K562 (cell line): ENCODE results near the gene TRANK1. TPM values are rescaled to one million over a fixed set of nuclear protein-coding genes. Genes with fewer than 3 reads are reported as not detected.

Experiments
- ATAC-seq: fragments of 200-7000 bp; cut with Tn5 transposase; 3 replicates; pipeline ENCODE4 v1.9.1; 2020; ENCODE audit warnings: moderate library complexity
- BruUV-seq: library from RNA; stranded (reverse); fragments of 400-500 nt; replicated peaks from 2 replicates; lab custom pipeline; 2021; lab: Mats Ljungman, UMichigan
- CTCF ChIA-PET: fragments of 300-600 bp; formaldehyde crosslinking; extraction: SDS; loops from one replicate; lab custom pipeline; 2021; ENCODE audit warnings: low intra/inter-chr PET ratio; lab: Yijun Ruan, JAX
- POLR2A ChIA-PET: fragments of 300-600, 350-650 bp; sonication (Branson Sonifier 250); formaldehyde crosslinking; extraction: SDS; loops from one replicate; lab custom pipeline; 2021; ENCODE audit warnings: antibody characterized with exemption, inconsistent platforms; lab: Yijun Ruan, JAX
- DNase-seq, 4 experiments: peaks; one replicate each; pipeline versions ENCODE4 v3.0.0 to v3.0.0-alpha.2; 2011 to 2018; ENCODE audit warnings: low spot score in 3 of 4, mixed read lengths in 3 of 4; ENCODE audit errors: extremely low read depth in 1 of 4
- FAIRE-seq: peaks from 2 replicates; lab custom pipeline; 2011; peaks lifted over from hg19 to GRCh38; lab: Jason Lieb, UNC
- H2AFZ ChIP-seq: 2 replicates; pipeline ENCODE4 v1.6.0; 2011; ENCODE audit warnings: low read depth, low read length, control low read depth, inconsistent platforms
- H3K27ac ChIP-seq: fragments of 200-600 bp; 3 replicates; pipeline ENCODE4 v1.8.0; 2011; ENCODE audit warnings: low read depth, mild to moderate bottlenecking, control low read depth, inconsistent platforms, low read length, moderate library complexity, mixed read lengths; ENCODE audit errors: extremely low read depth
- H3K27me3 ChIP-seq, 2 experiments: fragments of 300-600 bp in 1 of 2; 2 replicates in 1 of 2; 3 replicates in 1 of 2; pipeline versions ENCODE4 v1.6.0 to v1.8.0; 2011; ENCODE audit warnings: inconsistent platforms in 2 of 2, low read length in 2 of 2, mild to moderate bottlenecking in 1 of 2, mixed read lengths in 1 of 2, moderate library complexity in 1 of 2; ENCODE audit not compliant: control insufficient read depth in 2 of 2, insufficient read depth in 2 of 2
- H3K36me3 ChIP-seq: fragments of 300-600 bp; 3 replicates; pipeline ENCODE4 v1.8.0; 2011; ENCODE audit warnings: mild to moderate bottlenecking, low read length, inconsistent platforms; ENCODE audit not compliant: control insufficient read depth, insufficient read depth
- H3K4me1 ChIP-seq, 2 experiments: fragments of 200-600 bp in 1 of 2; replicated peaks in 1 of 2; 2 replicates in 1 of 2; 3 replicates in 1 of 2; pipeline versions ENCODE4 v1.5.1 to v1.8.0; 2011; ENCODE audit warnings: inconsistent platforms in 2 of 2, low read length in 2 of 2, mild to moderate bottlenecking in 1 of 2, mixed read lengths in 1 of 2, moderate library complexity in 1 of 2; ENCODE audit not compliant: control insufficient read depth in 2 of 2, insufficient read depth in 2 of 2
- H3K4me2 ChIP-seq: 2 replicates; pipeline ENCODE4 v1.6.1; 2011; ENCODE audit warnings: low read length, control low read depth, inconsistent platforms, mixed read lengths; ENCODE audit not compliant: insufficient read depth
- H3K4me3 ChIP-seq: fragments of 200-600 bp; sonication (generic), shearing (Covaris generic); 2 replicates; pipeline ENCODE4 v1.5.1; 2016; ENCODE audit warnings: control low read depth, inconsistent platforms
- H3K79me2 ChIP-seq: fragments of 200-600 bp; 3 replicates; pipeline ENCODE4 v1.8.0; 2011; ENCODE audit warnings: low read length, inconsistent platforms; ENCODE audit not compliant: control insufficient read depth, insufficient read depth
- H3K9ac ChIP-seq, 2 experiments: 2 replicates each; pipeline versions ENCODE4 v1.6.0 to v1.6.1; 2011; ENCODE audit warnings: low read depth in 2 of 2, low read length in 2 of 2, control low read depth in 1 of 2, inconsistent platforms in 1 of 2, mild to moderate bottlenecking in 1 of 2, mixed read lengths in 1 of 2; ENCODE audit not compliant: insufficient read depth in 1 of 2
- H3K9me1 ChIP-seq: one replicate; pipeline ENCODE4 v1.6.0; 2011; ENCODE audit warnings: inconsistent platforms, mild to moderate bottlenecking, low read length, moderate library complexity; ENCODE audit not compliant: control insufficient read depth, insufficient read depth
- H3K9me3 ChIP-seq: replicated peaks from 2 replicates; pipeline ENCODE4 v1.5.1; 2011; ENCODE audit warnings: low read depth, low read length, inconsistent platforms; ENCODE audit not compliant: control insufficient read depth, insufficient read depth
- H4K20me1 ChIP-seq: replicated peaks from 2 replicates; pipeline ENCODE4 v1.6.1; 2011; ENCODE audit warnings: low read length, inconsistent platforms, mixed read lengths; ENCODE audit not compliant: control insufficient read depth, insufficient read depth
- CBX1 ChIP-seq: sonication (generic); IDR thresholded peaks from 2 replicates; pipeline ENCODE4 v1.6.1; 2016; ENCODE audit warnings: antibody characterized with exemption, low read depth, mild to moderate bottlenecking
- CBX5 ChIP-seq: IDR thresholded peaks from 2 replicates; pipeline ENCODE4 v1.6.1; 2014; ENCODE audit warnings: low read depth, borderline replicate concordance
- CHD2 ChIP-seq: IDR thresholded peaks from 2 replicates; pipeline ENCODE4 v1.6.1; 2011; ENCODE audit warnings: low read depth, low read length
- FOXP4 ChIP-seq: sonication (generic); formaldehyde crosslinking; IDR thresholded peaks from 2 replicates; pipeline ENCODE4 v1.8.0; 2022; ENCODE audit warnings: mild to moderate bottlenecking, missing genetic modification reagents, borderline replicate concordance
- GTF2F1 ChIP-seq: IDR thresholded peaks from 2 replicates; pipeline ENCODE4 v1.6.1; 2011; ENCODE audit warnings: low read depth, low read length, improper control_type of control experiment
- MNT ChIP-seq, 2 experiments: fragments of 450-650 bp; conservative IDR thresholded peaks; 2 replicates each; pipeline ENCODE4 v1.6.1; 2017; ENCODE audit warnings: mild to moderate bottlenecking in 2 of 2, moderate library complexity in 2 of 2
- NUFIP1 ChIP-seq: fragments of 450-650 bp; IDR thresholded peaks from 2 replicates; pipeline ENCODE4 v1.6.1; 2018; ENCODE audit not compliant: partially characterized antibody
- PKNOX1 ChIP-seq: fragments of 450-650 bp; IDR thresholded peaks from 2 replicates; pipeline ENCODE4 v1.6.1; 2016
- POLR2A ChIP-seq: fragments of 450-650 bp; conservative IDR thresholded peaks from 2 replicates; pipeline ENCODE4 v1.6.1; 2016
- RNF2 ChIP-seq: sonication (generic); IDR thresholded peaks from 2 replicates; pipeline ENCODE4 v1.6.1; 2016
- RREB1 ChIP-seq: fragments of 250-450 bp; sonication (Bioruptor Pico); IDR thresholded peaks from 2 replicates; pipeline ENCODE4 v1.4.0; 2020
- ZNF778 ChIP-seq: fragments of 450-650 bp; formaldehyde crosslinking; IDR thresholded peaks from 2 replicates; pipeline ENCODE4 v1.4.0; 2020; ENCODE audit warnings: mild to moderate bottlenecking, moderate library complexity
- WGBS: fragments of 100-300 bp; shearing (Covaris generic); methylation state at CpG from one replicate; pipeline ENCODE4 v1.1.6; 2016; ENCODE audit warnings: low coverage, mixed read lengths; ENCODE audit not compliant: insufficient coverage; ENCODE audit errors: missing lambda C conversion rate; 5-methylcytosine and 5-hydroxymethylcytosine counted together
- in situ Hi-C: fragments of 300-500 bp; cut with MboI; formaldehyde crosslinking; loops from 4 replicates; pipeline ENCODE4 v1.15.0; 2018; ENCODE audit warnings: inconsistent platforms, mixed read lengths
- intact Hi-C: fragments of 100-400 bp; cut with micrococcal nuclease; formaldehyde crosslinking; loops from 2 replicates; pipeline ENCODE4 v1.14.2; 2022
- polyA plus RNA-seq, 8 experiments: library from polyadenylated mRNA; depleted of rRNA in 4 of 8; stranded (reverse) in 5 of 8; unstranded in 3 of 8; fragments of >200 nt; fragmentation: Nextera tagmentation in 2 of 8; fragmentation: Illumina TruSeq in 1 of 8; extraction: Ambion mirVana in 2 of 8; extraction: Trizol in 1 of 8; gene quantifications; 2 replicates each; pipeline versions ENCODE4 v1.2.1 to v1.2.3, GENCODE V29; 2011 to 2014; ENCODE audit warnings: inconsistent platforms in 1 of 8, missing spikeins in 1 of 8
- total RNA-seq, 7 experiments: library from RNA; depleted of rRNA in 6 of 7; stranded (reverse); fragments of >200 nt in 6 of 7; fragmentation: Illumina TruSeq in 2 of 7; extraction: Trizol in 2 of 7; gene quantifications; 2 replicates each; pipeline versions ENCODE4 v1.2.1 to v1.2.3, GENCODE V29; 2011 to 2021; ENCODE audit warnings: low replicate concordance in 1 of 7

Gene TRANK1
- total and polyA plus RNA-seq, 9 of the 15 experiments (the other 6 are each of a cell fraction or from before 2014, with no cell fraction given): 0.41 to 5.3 (median 2.1) TPM

GRCh38 chr3:36893826-36894225, 51.0 kb downstream of the TRANK1 start (continued):
- no peak for TF ChIP-seq PKNOX1
- no peak for TF ChIP-seq FOXP4 (CRISPR knock-in tag)
- TF ChIP-seq NUFIP1: no peak

- Histone ChIP-seq H3K36me3 (no peaks in the 10 kb centered on the region), H3K4me3 (no peak overlapping the region), H3K27ac (peak overlapping the region; percentile 35; the same call in 1 of the 3 replicates), H3K9ac (no peak overlapping the region), H3K9me1 (no peaks in the 10 kb centered on the region), H3K4me2 (no peak overlapping the region), H3K79me2 (no peaks in the 10 kb centered on the region), H4K20me1 (no peaks in the 10 kb centered on the region), H3K9me3 (no peaks in the 10 kb centered on the region), H3K4me1 (peaks cover 0 to 9% of the 10 kb centered on the region in 2 experiments; a peak in 2 of 5 replicates), H3K27me3 (no peaks in the 10 kb centered on the region), H2AFZ (peak overlapping the region; percentile 76)
- intact Hi-C loops (no loop called here), in situ Hi-C loops (no loop called here)
- 27% methylated on average over 2 of the region's 2 CpGs for WGBS
- DNase-seq: peak in 2 of 4 experiments; percentile 52 to 60
- CTCF ChIA-PET: no interaction called here
- POLR2A ChIA-PET: interaction anchor here (0.6 to 2.8 kb wide), 4 partner anchors 12 to 124 kb away, joined by 3 to 12 read pairs (median 4); no protein-coding TSS in a partner anchor
- no TSS peak for BruUV-seq
- ATAC-seq: peak; percentile 84
- FAIRE-seq: peak; percentile 81
- TF ChIP-seq GTF2F1 (no peak), CBX1 (no peak; the same call in 1 of the 2 replicates), ZNF778 (CRISPR knock-in tag) (no peak), CBX5 (peak; percentile 55; the same call in 1 of the 2 replicates), RNF2 (no peak), POLR2A (no peak), RREB1 (CRISPR knock-in tag) (no peak), MNT (conservative IDR thresholded peaks at IDR 0.05) (no peak), CHD2 (no peak)
Observed at GRCh38 chr3:36893137-36893557, 51.7 kb downstream of the TRANK1 start.
